ENCODE results near the gene SSNA1.
A peak's percentile ranks its signal among the peaks of the same experiment; 100 is the strongest.

Gene SSNA1

GRCh38 chr9:137201205-137201868, 12.9 kb downstream of the SSNA1 start:
- no peak for DNase-seq

DNA sequence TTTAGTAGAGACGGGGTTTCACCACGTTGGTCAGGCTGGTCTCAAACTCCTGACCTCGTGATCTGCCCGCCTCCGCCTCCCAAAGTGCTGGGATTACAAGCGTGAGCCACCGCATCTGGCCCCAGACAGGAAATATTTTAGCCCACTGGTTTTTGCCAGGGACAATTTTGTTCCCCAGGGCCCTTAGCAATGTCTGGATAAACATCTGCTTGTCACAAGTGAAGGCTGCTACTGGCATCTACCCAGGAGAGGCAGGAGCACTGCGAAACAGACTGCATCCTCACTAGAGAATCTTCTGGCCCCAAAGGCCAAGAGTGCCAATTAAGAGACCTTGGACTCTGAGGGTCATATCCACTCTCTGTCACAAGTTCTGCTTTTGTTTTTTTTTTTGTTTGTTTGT, 14.5 kb downstream of the SSNA1 start:
- DNase-seq = no peak

DNA sequence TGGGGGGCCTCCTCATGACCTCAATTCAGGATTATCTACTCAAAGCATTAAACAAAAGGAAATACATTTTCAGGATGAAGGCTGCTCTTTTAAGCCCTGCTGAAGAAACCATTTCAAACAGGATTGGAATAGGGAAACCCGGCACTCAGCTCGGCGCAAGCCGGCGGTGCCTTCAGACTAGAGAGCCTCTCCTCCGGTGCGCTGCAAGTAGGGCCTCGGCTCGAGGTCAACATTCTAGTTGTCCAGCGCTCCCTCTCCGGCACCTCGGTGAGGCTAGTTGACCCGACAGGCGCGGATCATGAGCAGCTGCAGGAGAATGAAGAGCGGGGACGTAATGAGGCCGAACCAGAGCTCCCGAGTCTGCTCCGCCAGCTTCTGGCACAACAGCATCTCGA, 16.3 kb downstream of the SSNA1 start:
- DNase-seq = no peak

DNA sequence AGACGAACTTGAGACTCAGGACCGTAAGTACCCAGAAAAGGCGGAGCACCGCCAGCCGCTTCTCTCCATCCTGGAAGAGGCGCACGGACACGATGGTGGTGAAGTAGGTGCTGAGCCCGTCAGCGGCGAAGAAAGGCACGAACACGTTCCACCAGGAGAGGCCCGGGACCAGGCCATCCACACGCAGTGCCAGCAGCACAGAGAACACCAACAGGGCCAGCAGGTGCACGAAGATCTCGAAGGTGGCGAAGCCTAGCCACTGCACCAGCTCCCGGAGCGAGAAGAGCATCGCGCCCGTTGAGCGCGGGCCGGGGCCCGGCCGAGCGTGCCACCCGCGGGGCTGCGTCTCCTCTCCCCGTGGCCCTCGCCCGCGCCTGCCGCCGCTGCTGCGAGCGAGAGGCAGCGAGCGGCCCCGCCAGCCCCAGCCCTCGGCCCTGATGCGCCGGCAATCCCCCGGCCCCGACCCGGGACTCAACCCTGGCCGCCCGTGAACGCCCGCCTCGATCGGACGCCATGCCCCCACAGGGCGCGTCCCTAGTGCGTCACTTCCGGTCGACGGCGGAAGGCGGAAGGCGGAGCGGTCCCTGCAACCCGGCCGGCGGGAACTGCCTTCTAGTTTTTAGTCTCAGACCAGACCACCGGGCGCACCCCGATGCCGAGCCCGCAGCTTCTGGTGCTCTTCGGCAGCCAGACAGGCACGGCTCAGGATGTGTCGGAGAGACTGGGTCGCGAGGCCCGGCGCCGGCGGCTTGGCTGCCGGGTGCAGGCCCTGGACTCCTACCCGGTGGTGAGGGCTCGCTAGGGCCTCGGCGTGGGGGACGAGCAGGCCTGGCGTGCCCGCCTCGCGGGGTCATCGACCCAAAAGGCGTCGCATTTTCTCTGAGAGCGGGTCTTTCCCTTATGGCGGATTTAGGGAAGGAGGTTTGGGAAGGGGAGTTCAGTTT, 16.9 kb downstream of the SSNA1 start, which contains the start of the genes NDOR1 and TMEM203:
TSS of gene NDOR1 (plus strand) at position 575 of the 944 bp plus-strand sequence. CDS start at position 653, 78 bp downstream.
TSS of gene TMEM203 (minus strand) at position 523 of the 944 bp plus-strand sequence. CDS start at position 289, 234 bp downstream.
- DNase-seq = peak; percentile 93 to 96 (median 94)

- no peak for DNase-seq
Measured at GRCh38 chr9:137206602-137207001, 18.1 kb downstream of the SSNA1 start.

GRCh38 chr9:137211532-137211931, 23.1 kb downstream of the SSNA1 start:
- DNase-seq = no peak

DNA sequence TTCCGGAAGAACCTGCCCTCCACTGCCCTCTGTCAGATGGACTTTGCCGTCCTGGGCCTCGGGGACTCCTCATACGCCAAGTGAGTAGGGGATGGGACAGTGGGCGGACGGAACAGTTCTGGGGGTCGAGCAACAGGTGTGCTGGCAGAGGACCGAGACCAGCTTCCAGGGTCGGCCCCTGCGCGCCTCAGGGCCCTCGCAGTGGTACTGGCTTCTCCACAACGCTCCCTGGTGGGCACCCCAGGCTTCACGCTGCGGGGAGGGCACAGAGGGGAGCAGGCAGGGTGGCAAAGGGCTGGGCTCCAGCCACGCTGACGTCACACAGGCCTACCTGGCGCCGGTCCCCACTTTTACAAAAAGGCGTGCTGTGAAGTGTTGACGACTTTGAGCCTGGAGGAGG, 24.0 kb downstream of the SSNA1 start:
- DNase-seq = no peak

GRCh38 chr9:137213160-137214060, 24.9 kb downstream of the SSNA1 start:
- DNase-seq = no peak

- no peak for DNase-seq
Measured at GRCh38 chr9:137214620-137215019, 26.1 kb downstream of the SSNA1 start.

DNA sequence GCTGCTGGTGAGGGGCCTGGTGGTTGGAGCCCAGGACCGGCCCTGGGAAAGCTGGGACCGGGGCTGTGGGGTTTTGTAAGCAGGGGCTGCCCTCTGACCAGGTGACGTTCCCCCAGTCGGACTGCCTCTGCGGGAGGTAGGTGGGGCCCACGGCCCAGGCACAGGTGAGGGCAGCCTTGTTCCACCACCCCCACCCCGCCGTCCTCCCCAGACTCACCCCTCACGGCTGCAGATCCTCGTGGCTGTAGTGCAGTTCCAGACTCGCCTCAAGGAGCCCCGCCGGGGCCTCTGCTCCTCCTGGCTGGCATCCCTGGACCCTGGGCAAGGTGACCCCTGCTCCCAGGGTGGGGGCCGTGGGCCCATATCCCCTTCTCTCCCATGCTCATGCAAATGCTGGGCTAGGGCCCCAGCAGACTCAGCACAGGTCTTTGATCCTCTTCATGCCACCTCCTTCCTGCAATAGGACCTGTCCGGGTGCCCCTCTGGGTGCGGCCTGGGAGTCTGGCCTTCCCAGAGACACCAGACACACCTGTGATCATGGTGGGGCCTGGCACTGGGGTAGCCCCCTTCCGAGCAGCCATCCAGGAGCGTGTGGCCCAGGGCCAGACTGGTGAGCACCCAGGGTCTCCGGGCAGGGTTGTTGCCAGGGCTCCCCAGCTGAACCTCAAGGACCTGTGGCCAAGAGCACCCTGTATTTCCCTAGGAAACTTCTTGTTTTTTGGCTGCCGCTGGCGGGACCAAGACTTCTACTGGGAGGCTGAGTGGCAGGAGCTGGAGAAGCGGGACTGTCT, 26.9 kb downstream of the SSNA1 start:
- DNase-seq = no peak

- no peak for DNase-seq
Measured at GRCh38 chr9:137216188-137216965, 27.9 kb downstream of the SSNA1 start.

DNA sequence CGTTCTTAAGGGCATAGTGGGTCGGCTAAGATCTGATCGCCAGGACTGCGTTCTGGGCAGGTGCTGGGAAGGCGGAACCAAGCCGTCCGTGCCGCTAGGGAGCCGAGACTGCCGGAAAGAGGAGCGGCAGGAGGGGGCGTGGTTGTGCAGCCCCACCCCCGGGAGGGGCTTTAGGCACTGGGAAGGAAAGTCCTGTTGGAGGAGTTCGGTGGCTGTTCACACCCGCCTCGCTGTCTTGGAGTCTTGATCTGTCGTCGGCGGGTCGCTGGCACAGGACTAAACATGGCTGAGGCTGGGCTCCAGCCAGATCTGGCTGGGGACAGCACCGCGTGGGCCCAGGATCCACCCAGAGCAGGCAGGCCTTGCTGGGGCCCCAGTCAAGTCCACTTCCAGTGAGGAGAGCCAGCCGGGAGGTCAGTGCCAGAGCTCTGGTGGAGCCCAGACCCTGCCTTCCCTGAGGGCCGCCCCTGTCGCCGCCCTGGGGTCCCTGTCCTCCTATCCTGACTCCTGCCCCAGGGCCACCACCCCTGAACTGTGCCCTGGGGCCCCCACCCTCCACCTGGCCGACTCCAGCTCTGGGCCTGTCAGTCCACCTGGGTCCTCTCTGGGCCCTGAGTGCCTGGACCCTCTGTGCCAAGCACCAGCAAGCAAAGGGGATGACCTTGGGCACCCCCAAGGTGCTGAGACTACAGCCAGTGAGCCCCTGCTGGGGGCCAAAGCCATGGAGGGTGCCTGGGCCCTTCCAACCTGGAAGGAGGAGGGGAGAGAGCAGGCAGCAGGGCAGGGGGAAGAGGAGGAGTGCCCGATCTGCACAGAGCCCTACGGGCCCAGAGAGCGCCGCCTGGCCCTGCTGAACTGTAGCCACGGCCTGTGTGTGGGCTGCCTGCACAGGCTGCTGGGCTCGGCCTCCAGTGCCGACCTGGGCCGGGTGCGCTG, 29.1 kb downstream of the SSNA1 start:
- peak in 2 of 4 experiments; percentile 27 to 43 for DNase-seq

DNA sequence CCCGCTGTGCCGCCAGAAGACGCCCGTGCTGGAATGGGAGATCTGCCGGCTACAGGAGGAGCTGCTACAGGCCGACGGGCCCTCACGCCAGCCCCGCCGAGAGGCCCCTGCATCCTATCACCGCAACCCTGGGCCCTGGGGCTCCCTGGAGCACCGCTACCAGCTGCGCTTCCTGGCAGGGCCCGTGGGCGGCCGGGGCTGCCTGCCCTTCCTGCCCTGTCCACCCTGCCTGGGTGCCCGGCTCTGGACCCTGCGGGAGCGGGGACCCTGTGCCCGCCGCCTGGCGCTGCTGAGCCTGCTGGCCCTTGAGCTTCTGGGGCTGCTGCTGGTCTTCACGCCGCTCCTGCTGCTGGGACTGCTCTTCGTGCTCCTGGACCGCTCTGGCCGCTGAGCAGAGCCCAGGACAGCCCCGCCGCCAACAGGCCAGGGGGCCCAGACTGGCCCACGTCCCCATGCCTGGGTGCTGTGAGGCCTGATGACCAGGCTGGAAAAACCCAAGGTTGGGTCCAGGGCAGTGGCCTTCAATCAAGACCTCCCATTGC, 29.8 kb downstream of the SSNA1 start:
- DNase-seq = no peak

DNA sequence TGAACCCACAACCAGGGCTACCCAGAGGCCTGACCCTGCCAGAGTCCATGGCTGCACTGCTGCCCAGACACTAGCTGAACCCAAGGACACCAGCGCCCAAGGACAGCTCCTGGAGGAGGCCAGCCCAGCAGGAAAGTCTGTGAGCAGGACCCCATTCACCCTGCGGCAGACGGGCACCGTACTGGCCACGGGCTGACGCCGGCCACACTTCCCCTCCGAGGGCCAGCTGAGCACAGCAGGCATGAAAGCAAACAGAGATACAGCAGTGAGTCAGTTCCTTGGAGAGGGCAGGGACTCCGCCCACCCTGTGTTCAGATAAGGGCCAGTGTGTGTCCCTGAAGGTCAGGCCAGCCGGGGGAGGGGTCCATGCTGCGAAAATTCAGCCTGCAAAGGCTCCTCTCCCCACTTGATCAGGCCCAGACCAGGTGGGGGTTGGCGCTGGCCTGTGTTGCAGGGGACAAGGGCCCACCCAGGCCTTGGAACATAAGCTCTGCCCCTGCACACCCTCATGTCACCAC, 30.3 kb downstream of the SSNA1 start:
- DNase-seq = peak; percentile 35 to 70 (median 60)

DNA sequence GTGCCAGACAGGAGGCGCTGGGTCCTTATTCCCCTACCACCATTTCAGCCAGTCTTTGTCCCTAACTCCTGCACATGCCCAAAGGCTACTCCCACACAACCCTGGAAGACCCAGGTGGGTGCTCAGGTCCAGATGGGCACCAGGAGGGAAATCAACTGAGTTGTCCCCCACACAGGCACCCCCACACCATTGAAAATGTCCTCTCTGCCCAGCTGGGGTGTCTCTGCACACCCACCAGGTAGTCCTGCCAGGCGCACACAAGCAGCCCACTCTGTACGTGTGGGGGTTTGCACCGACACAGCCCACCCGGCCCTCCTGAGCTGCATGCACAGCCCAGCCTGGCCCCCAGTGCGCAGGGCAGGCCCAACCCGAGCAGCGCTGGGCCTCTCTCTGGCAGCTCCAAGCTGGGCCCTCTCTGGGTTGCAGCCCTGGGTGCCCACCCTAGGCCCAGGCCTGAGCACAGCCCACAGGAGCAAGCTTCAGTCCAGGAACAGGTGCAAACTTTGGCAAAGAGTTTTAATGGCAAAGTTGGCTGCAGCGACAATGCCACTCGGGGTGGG, 31.4 kb downstream of the SSNA1 start:
- DNase-seq = no peak

DNA sequence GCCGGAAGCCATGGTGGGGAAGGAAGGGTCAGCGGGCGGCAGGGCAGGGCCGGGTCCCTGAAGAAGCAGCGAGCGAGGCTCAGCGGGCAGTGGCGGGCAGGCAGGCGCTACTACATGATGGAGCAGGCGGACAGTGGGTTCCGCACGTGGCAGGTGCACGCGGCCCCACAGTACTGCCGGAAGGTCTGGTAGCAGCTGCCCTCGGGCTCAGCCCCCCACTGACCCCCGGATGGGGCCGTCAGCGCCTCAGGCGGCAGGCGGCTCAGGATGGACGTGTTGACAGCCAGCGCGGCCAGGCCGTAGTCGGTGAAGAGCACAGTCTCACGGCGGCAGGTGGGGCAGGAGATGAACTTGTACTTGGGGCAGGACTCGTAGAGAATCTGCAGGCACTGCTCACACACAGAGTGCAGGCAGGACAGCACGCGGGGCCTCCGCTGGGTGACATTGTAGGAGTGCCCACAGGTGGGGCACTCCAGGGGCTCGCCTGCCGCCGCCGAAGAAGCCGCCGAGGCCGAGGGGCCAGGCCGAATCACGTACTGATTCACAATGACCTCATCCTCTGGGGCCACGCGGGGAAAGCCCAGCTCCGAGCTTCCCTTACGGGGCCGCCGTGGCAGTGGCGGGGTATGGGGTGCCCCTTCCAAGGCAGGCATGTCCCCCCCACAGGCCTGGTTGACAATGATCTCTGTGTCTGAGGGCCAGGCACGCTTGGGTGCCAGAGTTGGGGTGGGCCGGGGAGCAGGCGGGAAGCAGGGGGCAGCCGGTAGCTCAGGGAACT, 32.0 kb downstream of the SSNA1 start:
- DNase-seq = no peak

DNA sequence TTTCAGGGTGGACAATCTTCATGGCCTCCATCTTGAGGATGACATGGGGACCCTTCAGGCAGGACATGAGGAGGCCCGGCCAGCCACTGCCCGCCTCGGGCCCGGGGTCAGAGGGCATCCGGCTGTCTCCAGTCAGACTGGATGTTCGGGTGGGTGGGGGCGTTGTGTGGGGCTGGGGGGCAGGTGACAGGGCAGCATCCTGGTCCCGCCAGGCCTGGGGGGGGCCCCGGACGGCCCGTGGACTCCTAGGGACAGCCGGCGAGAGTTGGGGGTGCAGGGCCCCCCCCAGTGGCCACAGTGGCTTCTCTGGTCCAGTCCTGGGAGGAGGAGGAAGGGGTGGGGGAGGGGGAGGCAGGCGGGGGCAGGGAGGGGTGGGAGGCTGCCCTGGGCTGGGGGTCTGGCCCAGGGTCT, 32.6 kb downstream of the SSNA1 start:
- no peak for DNase-seq
